ENCODE data around the gene EMC6. TPM values are rescaled to one million over a fixed set of nuclear protein-coding genes. Genes with fewer than 3 reads are reported as not detected.

The EMC6 gene
- total RNA-seq, 1 experiment from 2014 or later, result 62.4 TPM

DNA sequence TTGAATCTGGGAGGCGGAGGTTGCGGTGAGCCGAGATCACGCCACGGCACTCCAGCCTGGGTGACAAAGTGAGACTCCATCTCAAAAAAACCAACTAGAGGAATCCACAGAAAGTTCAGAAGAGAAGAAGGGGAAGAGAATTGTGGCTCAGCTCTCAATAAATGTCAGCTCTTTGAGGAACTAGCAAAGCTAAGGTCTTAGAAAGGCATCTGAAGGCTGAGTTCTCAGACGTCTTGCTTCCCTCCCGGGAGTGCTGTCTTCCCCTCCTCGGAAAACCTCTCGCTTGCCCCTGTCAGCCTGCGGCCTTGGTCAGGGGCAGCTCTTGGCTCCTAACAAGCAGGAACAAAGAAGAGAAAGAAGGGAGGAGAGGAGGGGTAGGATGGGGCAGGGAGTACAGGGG lies 37.8 kb upstream of the EMC6 start (continued):
- no peak for TF ChIP-seq CEBPB (IDR thresholded peaks at IDR 0.05; ENCODE audit: low read depth)

DNA sequence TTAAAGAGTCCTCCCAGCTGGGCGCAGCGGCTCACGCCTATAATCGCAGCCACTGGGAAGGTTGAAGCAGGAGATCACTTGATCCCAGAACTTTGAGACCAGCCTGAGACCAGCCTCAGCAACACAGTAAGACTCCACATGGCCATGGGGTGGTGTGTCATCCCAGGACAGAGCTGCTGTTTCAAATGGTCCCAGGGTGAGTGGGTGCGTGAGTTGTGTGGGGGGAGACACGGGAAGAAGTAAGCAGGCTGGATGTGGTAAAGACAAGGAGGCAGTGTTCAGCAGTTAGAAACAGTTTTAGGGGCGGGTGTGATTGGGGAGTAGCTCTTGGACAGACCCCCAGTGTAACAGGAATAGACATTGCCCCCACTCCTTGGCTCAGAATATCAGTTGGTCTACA lies 36.3 kb upstream of the EMC6 start:
- peaks cover 16 to 24% of the 10 kb centered on the region in 2 experiments; a peak in 3 of 4 replicates for H3K36me3 ChIP-seq (ENCODE audit: control insufficient read depth in 1 of 2, insufficient read depth in 2 of 2, low read length in 2 of 2)
- no peaks in the 10 kb centered on the region for H4K20me1 ChIP-seq (ENCODE audit: insufficient read depth)
- ChIA-PET RAD21 (ENCODE audit: low non-redundant PET in 1 of 2, low total read pairs in 2 of 2, uncharacterized antibody in 2 of 2, unreplicated experiment in 2 of 2) (no interaction called here), CTCF (no interaction called here), POLR2A (no interaction called here)
- H3K4me1 ChIP-seq (ENCODE audit: control insufficient read depth in 1 of 2, insufficient read depth in 2 of 2, low read length in 2 of 2), result peaks cover 6 to 15% of the 10 kb centered on the region in 2 experiments; a peak in 3 of 4 replicates
- no peaks in the 10 kb centered on the region for H3K9me3 ChIP-seq (ENCODE audit: control insufficient read depth in 1 of 2, insufficient read depth in 1 of 2, low read depth in 1 of 2, low read length in 2 of 2)
- no peak overlapping the region for H2AFZ ChIP-seq (ENCODE audit: low read depth, low read length, poor library complexity, severe bottlenecking)
- H3K4me3 ChIP-seq (replicated peaks in 1 of 2; ENCODE audit: low read depth in 1 of 2, low read length in 2 of 2), result no peak overlapping the region
- no peaks in the 10 kb centered on the region for H3K9me2 ChIP-seq (ENCODE audit: insufficient read depth)
- H3K4me2 ChIP-seq (ENCODE audit: low read length), result no peak overlapping the region
- DNase-seq (ENCODE audit: low read depth, low spot score) (no peak), ATAC-seq (no peak)
- BruUV-seq (replicated peaks), result no TSS peak
- no peak overlapping the region for H3K9ac ChIP-seq (ENCODE audit: low read length)
- intact Hi-C loops (cut with micrococcal nuclease), result no loop called here
- H3K27ac ChIP-seq (ENCODE audit: low read depth, low read length), result no peak overlapping the region
- H3K79me2 ChIP-seq (ENCODE audit: insufficient read depth, low read length), result peaks cover 66% of the 10 kb centered on the region
- no peaks in the 10 kb centered on the region for H3K27me3 ChIP-seq (ENCODE audit: insufficient read depth, low read length)
- TF ChIP-seq TCF7L2 (IDR thresholded peaks at IDR 0.05; ENCODE audit: borderline replicate concordance, extremely low read depth, insufficient read depth, insufficient read length) (no peak), SP1 (IDR thresholded peaks at IDR 0.05; ENCODE audit: low read depth) (no peak), ELF1 (IDR thresholded peaks at IDR 0.05; ENCODE audit: borderline replicate concordance, low read depth) (no peak), POLR2A (IDR thresholded peaks at IDR 0.05; ENCODE audit: borderline replicate concordance, extremely low read depth, insufficient read depth, insufficient read length) (no peak), ZFX (IDR thresholded peaks at IDR 0.05) (no peak), FOSL1 (IDR thresholded peaks at IDR 0.05; ENCODE audit: low read depth) (no peak), YY1 (IDR thresholded peaks at IDR 0.05; ENCODE audit: extremely low read depth, insufficient replicate concordance, low read depth, low read length) (no peak), SIN3A (IDR thresholded peaks at IDR 0.05; ENCODE audit: low read depth) (no peak), CBX3 (IDR thresholded peaks at IDR 0.05; ENCODE audit: low read depth) (no peak), EGR1 (IDR thresholded peaks at IDR 0.05; ENCODE audit: low read depth) (no peak)
- TF ChIP-seq, protein P1, sequence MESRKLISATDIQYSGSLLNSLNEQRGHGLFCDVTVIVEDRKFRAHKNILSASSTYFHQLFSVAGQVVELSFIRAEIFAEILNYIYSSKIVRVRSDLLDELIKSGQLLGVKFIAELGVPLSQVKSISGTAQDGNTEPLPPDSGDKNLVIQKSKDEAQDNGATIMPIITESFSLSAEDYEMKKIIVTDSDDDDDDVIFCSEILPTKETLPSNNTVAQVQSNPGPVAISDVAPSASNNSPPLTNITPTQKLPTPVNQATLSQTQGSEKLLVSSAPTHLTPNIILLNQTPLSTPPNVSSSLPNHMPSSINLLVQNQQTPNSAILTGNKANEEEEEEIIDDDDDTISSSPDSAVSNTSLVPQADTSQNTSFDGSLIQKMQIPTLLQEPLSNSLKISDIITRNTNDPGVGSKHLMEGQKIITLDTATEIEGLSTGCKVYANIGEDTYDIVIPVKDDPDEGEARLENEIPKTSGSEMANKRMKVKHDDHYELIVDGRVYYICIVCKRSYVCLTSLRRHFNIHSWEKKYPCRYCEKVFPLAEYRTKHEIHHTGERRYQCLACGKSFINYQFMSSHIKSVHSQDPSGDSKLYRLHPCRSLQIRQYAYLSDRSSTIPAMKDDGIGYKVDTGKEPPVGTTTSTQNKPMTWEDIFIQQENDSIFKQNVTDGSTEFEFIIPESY (IDR thresholded peaks at IDR 0.05; ENCODE audit: extremely low read depth, insufficient replicate concordance, low read length), result no peak
- TF ChIP-seq, protein P2, sequence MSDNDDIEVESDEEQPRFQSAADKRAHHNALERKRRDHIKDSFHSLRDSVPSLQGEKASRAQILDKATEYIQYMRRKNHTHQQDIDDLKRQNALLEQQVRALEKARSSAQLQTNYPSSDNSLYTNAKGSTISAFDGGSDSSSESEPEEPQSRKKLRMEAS (IDR thresholded peaks at IDR 0.05), result no peak
- TF ChIP-seq, protein P3, sequence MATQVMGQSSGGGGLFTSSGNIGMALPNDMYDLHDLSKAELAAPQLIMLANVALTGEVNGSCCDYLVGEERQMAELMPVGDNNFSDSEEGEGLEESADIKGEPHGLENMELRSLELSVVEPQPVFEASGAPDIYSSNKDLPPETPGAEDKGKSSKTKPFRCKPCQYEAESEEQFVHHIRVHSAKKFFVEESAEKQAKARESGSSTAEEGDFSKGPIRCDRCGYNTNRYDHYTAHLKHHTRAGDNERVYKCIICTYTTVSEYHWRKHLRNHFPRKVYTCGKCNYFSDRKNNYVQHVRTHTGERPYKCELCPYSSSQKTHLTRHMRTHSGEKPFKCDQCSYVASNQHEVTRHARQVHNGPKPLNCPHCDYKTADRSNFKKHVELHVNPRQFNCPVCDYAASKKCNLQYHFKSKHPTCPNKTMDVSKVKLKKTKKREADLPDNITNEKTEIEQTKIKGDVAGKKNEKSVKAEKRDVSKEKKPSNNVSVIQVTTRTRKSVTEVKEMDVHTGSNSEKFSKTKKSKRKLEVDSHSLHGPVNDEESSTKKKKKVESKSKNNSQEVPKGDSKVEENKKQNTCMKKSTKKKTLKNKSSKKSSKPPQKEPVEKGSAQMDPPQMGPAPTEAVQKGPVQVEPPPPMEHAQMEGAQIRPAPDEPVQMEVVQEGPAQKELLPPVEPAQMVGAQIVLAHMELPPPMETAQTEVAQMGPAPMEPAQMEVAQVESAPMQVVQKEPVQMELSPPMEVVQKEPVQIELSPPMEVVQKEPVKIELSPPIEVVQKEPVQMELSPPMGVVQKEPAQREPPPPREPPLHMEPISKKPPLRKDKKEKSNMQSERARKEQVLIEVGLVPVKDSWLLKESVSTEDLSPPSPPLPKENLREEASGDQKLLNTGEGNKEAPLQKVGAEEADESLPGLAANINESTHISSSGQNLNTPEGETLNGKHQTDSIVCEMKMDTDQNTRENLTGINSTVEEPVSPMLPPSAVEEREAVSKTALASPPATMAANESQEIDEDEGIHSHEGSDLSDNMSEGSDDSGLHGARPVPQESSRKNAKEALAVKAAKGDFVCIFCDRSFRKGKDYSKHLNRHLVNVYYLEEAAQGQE (IDR thresholded peaks at IDR 0.05; ENCODE audit: low read depth), result no peak
